Mucosa of descending colon (tissue), 3 donors: Measurements from ENCODE around the gene H6PD. TPM values are rescaled to one million over a fixed set of nuclear protein-coding genes. Genes with fewer than 3 reads are reported as not detected.

Source experiments
- ATAC-seq: fragments of 200-7000 bp; cut with Tn5 transposase; one replicate; pipeline ENCODE4 v1.9.1; 2020; ENCODE audit warnings: mild to moderate bottlenecking, moderate library complexity
- DNase-seq, 3 donors: peaks; one replicate each; pipeline ENCODE4 v3.0.0-alpha.2; 2020
- H3K36me3 ChIP-seq: fragments of 200-600 bp; one replicate; pipeline ENCODE4 v1.8.0; 2021; ENCODE audit warnings: low read depth, mild to moderate bottlenecking
- H3K4me1 ChIP-seq: fragments of 200-600 bp; one replicate; pipeline ENCODE4 v1.8.0; 2021; ENCODE audit warnings: low read depth, mild to moderate bottlenecking
- H3K4me3 ChIP-seq: fragments of 200-600 bp; one replicate; pipeline ENCODE4 v1.8.0; 2021; ENCODE audit warnings: mild to moderate bottlenecking
- H3K9me3 ChIP-seq: fragments of 200-600 bp; one replicate; pipeline ENCODE4 v1.8.0; 2021; ENCODE audit warnings: mild to moderate bottlenecking
- intact Hi-C, 2 donors: fragments of 100-400 bp; cut with DNase I in 1 of 2; cut with micrococcal nuclease in 1 of 2; formaldehyde crosslinking; loops; one replicate each; pipeline versions ENCODE4 v1.11.0 to v1.11.1; 2022; cut with DNase I, micrococcal nuclease
- total RNA-seq, 3 donors: library from RNA; stranded (reverse); fragmentation: NEBNext Ultra II Directional in 2 of 3; extraction: Animal tissue kit (Norgen Biotek cat#: 25700) in 2 of 3; gene quantifications; one replicate each; pipeline versions ENCODE4 v1.2.1 to v1.2.4, GENCODE V29; 2021 to 2023
- TF ChIP-seq, protein P1 (sequence below): fragments of 200-600 bp; IDR thresholded peaks from one replicate; pipeline ENCODE4 v1.8.0; 2022; ENCODE audit warnings: antibody characterized with exemption, mild to moderate bottlenecking
- donor health status: DM: no; HTN: no; CAD: no; lungs with moderate emphysema.
- donor health status: DM: no; HTN: no; CAD: no.
- donor health status: DM: no; HTN: yes; CAD: no.

H6PD gene
- total RNA-seq, 3 donors from 2014 or later = 27.6 to 35.3 (median 31.9) TPM

DNA sequence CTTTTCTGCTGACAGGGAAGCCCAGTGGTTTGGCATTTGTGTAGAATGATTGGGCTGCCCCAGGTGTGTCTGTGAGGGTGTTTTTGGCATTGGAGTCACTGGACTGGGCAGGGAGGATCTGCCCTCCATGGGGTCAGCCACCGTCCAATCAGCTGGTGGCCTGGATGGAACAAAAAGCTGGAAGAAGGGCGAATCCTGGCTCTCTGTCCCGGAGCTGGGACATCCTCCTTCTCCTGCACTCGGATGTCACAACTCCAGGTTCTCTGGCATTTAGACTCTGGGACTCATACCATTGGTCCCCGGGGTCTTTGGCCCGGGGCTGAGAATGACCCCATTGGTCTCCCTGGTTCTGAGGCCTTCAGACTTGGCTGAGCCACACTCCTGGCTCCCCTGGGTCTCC, 69.3 kb downstream of the H6PD start:
- no peaks in the 10 kb centered on the region for H3K36me3 ChIP-seq
- peaks cover 31% of the 10 kb centered on the region for H3K4me1 ChIP-seq
- DNase-seq (no peak), ATAC-seq (no peak)
- intact Hi-C loops = no loop called here
- no peak overlapping the region for H3K4me3 ChIP-seq
- H3K9me3 ChIP-seq = no peaks in the 10 kb centered on the region
- TF ChIP-seq, protein P1, sequence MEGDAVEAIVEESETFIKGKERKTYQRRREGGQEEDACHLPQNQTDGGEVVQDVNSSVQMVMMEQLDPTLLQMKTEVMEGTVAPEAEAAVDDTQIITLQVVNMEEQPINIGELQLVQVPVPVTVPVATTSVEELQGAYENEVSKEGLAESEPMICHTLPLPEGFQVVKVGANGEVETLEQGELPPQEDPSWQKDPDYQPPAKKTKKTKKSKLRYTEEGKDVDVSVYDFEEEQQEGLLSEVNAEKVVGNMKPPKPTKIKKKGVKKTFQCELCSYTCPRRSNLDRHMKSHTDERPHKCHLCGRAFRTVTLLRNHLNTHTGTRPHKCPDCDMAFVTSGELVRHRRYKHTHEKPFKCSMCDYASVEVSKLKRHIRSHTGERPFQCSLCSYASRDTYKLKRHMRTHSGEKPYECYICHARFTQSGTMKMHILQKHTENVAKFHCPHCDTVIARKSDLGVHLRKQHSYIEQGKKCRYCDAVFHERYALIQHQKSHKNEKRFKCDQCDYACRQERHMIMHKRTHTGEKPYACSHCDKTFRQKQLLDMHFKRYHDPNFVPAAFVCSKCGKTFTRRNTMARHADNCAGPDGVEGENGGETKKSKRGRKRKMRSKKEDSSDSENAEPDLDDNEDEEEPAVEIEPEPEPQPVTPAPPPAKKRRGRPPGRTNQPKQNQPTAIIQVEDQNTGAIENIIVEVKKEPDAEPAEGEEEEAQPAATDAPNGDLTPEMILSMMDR = no peak

DNA sequence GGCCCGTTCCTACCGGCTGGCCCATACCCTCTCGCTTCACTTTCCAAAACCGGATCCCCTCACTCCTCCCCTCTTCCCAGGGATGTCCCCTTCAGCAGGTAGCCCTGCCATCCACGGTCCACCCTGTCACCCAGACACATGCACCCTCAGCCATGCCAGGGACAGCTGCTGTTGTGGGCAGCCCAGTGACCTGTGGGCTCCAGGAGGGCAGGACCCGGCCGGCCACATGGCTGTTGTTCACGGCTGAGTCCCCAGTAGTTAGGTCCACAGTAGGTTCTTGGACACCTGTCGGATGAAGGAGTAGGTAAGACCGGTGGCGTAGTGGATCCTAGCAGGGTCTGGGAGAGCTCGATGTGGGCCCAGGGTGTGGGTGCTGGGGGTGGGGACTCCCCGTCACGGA, 70.6 kb downstream of the H6PD start:
- Histone ChIP-seq H3K4me1 (peaks cover 28% of the 10 kb centered on the region), H3K36me3 (no peaks in the 10 kb centered on the region), H3K9me3 (no peaks in the 10 kb centered on the region), H3K4me3 (no peak overlapping the region)
- TF ChIP-seq, protein P1 = no peak
- DNase-seq = no peak
- intact Hi-C loops = no loop called here
- ATAC-seq = no peak

DNA sequence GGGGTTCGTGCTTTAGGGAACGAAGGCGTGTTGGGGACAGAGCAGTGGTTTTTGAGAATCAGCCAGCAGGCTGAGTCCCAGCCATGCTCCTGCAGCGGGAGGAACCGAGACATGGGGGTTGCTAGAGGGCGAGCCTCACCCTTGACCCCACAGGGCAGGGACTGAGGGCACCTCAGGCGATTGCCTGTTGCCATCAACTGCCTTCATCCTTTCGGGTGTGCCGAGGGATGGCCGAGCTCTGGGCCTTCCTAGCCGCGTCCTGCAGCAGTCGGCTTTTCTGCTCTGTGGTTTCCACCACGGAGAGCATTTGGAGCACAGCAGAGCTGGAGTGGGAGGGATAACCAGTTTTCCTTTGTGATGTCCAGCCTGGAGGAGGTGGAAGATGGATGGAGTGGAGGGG, 71.4 kb downstream of the H6PD start:
- Histone ChIP-seq H3K36me3 (no peaks in the 10 kb centered on the region), H3K9me3 (no peaks in the 10 kb centered on the region), H3K4me3 (no peak overlapping the region), H3K4me1 (peaks cover 20% of the 10 kb centered on the region)
- TF ChIP-seq, protein P1 = no peak
- intact Hi-C loops = no loop called here
- DNase-seq (no peak), ATAC-seq (no peak)

DNA sequence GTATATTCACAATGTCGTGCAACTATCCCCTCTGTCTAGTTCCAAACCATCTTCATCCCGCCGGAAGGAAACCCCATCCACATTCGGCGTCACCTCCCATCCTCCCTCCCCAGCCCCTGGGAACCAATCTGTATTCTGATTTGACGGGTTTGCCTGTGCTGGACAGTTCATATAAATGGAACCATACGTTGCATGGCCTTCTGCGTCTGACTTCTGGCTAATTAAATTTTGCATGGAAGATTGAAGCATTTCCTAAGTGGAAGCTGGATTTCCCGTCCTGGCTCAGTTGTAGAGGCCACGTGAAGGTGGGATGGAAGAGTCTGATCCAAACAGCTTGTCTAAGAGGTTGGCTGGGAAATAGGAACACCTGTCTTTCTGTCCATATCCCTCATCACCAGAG, 72.7 kb downstream of the H6PD start:
- ATAC-seq = no peak
- Histone ChIP-seq H3K4me1 (peaks cover 13% of the 10 kb centered on the region), H3K9me3 (no peaks in the 10 kb centered on the region), H3K4me3 (no peak overlapping the region), H3K36me3 (no peaks in the 10 kb centered on the region)
- DNase-seq = peak in 1 of 3 donors; percentile 1
- TF ChIP-seq, protein P1 = no peak
- intact Hi-C loops = no loop called here

DNA sequence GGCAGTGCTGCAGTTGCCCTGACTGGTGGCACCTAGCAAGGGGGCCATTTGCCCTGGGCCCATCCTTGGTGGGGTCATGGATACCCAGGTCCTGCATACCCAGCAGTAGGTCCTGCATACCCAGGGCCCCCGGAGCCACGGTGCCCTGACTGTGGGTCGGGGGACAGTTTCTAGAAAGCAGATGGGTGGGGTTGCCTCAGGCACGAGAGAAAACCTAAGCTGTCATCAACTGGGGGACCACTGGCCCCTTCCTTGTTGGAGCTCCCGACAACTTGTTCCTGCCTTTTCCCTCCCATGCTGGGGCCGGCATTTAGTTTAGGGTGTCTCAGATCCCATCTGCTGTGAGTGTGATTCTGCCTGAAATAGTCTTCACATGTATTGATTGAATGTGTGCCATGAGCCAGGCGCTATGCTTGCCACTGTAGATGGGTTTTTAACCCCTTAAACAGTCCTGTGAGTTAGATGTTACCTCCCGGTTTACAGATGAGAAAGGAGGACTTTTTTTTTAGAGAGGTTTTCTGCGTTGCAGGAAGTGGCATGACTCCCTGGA, 73.7 kb downstream of the H6PD start:
- intact Hi-C loops = no loop called here
- ATAC-seq (no peak), DNase-seq (peak in 1 of 3 donors; percentile 22)
- Histone ChIP-seq H3K9me3 (no peaks in the 10 kb centered on the region), H3K4me1 (peaks cover 3% of the 10 kb centered on the region), H3K36me3 (no peaks in the 10 kb centered on the region), H3K4me3 (no peak overlapping the region)
- TF ChIP-seq, protein P1 = no peak

DNA sequence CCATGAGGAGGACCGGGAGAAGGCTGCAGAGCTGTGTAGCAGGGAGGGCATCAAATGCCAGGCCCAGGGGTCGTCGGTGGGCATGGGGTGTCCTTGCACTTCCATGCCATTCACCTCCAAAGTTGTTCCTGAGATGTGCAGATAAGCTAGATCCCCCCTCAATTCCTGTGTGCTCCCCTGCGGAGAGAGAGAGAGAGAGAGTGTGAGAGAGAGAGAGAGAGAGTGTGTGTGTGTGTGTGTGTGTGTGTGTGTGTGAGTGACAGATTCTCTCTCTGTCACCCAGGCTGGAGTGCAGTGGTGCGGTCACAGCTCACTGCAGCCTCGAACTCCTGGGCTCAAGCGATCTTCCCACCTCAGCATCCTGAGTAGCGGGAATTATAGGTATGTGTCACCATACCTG, 74.5 kb downstream of the H6PD start:
- no peaks in the 10 kb centered on the region for H3K4me1 ChIP-seq
- no peaks in the 10 kb centered on the region for H3K36me3 ChIP-seq
- no peak for ATAC-seq
- TF ChIP-seq, protein P1 = no peak
- intact Hi-C loops = no loop called here
- peak in 1 of 3 donors; percentile 8 for DNase-seq
- H3K9me3 ChIP-seq = no peaks in the 10 kb centered on the region
- H3K4me3 ChIP-seq = no peak overlapping the region
